Caco-2 (cell line): ENCODE data around the gene GCC2. TPM values are rescaled to one million over a fixed set of nuclear protein-coding genes. Genes with fewer than 3 reads are reported as not detected.
A peak's percentile ranks its signal among the peaks of the same experiment; 100 is the strongest.

Source experiments
- BruUV-seq: library from RNA; stranded (reverse); fragments of 400-500 nt; replicated peaks from 2 replicates; lab custom pipeline; 2021; lab: Mats Ljungman, UMichigan
- CTCF ChIA-PET: fragments of 300-600 bp; sonication (Branson Sonifier 250); formaldehyde crosslinking; loops from one replicate; lab custom pipeline; 2022; ENCODE audit warnings: antibody characterized with exemption; lab: Charles Lee
- POLR2A ChIA-PET: fragments of 300-600 bp; sonication (Branson Sonifier 250); formaldehyde crosslinking; loops from one replicate; lab custom pipeline; 2022; ENCODE audit warnings: antibody characterized with exemption; lab: Charles Lee
- DNase-seq, 2 experiments: peaks; one replicate each; pipeline versions ENCODE4 v3.0.0 to v3.0.0-alpha.2; 2020 to 2022
- H3K27me3 ChIP-seq: replicated peaks from 2 replicates; pipeline ENCODE4 v1.6.0; 2011; ENCODE audit warnings: low read length; ENCODE audit not compliant: control insufficient read depth, insufficient read depth
- H3K36me3 ChIP-seq: 2 replicates; pipeline ENCODE4 v1.5.1; 2011; ENCODE audit warnings: low read length; ENCODE audit not compliant: control insufficient read depth, insufficient read depth
- H3K4me1 ChIP-seq: fragments of 250-450 bp; sonication (Bioruptor Pico); 2 replicates; pipeline ENCODE4 v1.5.1; 2020; ENCODE audit warnings: mild to moderate bottlenecking
- H3K4me3 ChIP-seq: 2 replicates; pipeline ENCODE4 v1.5.1; 2011; ENCODE audit warnings: low read depth, mild to moderate bottlenecking, control low read depth, low read length
- H3K9me3 ChIP-seq: fragments of 250-450 bp; sonication (Bioruptor Pico); 2 replicates; pipeline ENCODE4 v1.5.1; 2020; ENCODE audit warnings: mild to moderate bottlenecking, moderate library complexity
- H3K27ac Mint-ChIP-seq: one replicate; pipeline ENCODE4 v1.8.0; 2022; ENCODE audit warnings: mixed read lengths; ENCODE audit not compliant: unreplicated experiment
- H3K27me3 Mint-ChIP-seq: one replicate; pipeline ENCODE4 v1.8.0; 2022; ENCODE audit warnings: mixed read lengths; ENCODE audit not compliant: insufficient read depth, unreplicated experiment
- H3K36me3 Mint-ChIP-seq: one replicate; pipeline ENCODE4 v1.8.0; 2022; ENCODE audit warnings: mild to moderate bottlenecking, mixed read lengths; ENCODE audit not compliant: insufficient read depth, unreplicated experiment
- H3K4me1 Mint-ChIP-seq: one replicate; pipeline ENCODE4 v1.8.0; 2022; ENCODE audit warnings: low read depth, mixed read lengths; ENCODE audit not compliant: unreplicated experiment
- H3K4me3 Mint-ChIP-seq: one replicate; pipeline ENCODE4 v1.8.0; 2022; ENCODE audit warnings: mild to moderate bottlenecking, moderate library complexity, mixed read lengths; ENCODE audit not compliant: unreplicated experiment
- H3K9me3 Mint-ChIP-seq: one replicate; pipeline ENCODE4 v1.8.0; 2022; ENCODE audit warnings: mixed read lengths; ENCODE audit not compliant: unreplicated experiment
- intact Hi-C: fragments of 100-400 bp; cut with micrococcal nuclease; formaldehyde crosslinking; loops from one replicate; pipeline ENCODE4 v1.10.0; 2022; ENCODE audit not compliant: unreplicated experiment
- total RNA-seq: library from RNA; stranded (reverse); gene quantifications from 2 replicates; pipeline ENCODE4 v1.2.3, GENCODE V29; 2022
- TF ChIP-seq, protein P1 (sequence below), 2 experiments: fragments of 200-600 bp in 1 of 2; IDR thresholded peaks; 1 replicate in 1 of 2; 2 replicates in 1 of 2; pipeline versions ENCODE4 v1.5.1 to v1.8.0; 2011 to 2022; ENCODE audit warnings: antibody characterized with exemption in 1 of 2, control low read depth in 1 of 2, inconsistent platforms in 1 of 2, low read depth in 1 of 2, low read length in 1 of 2, mild to moderate bottlenecking in 1 of 2, moderate library complexity in 1 of 2; ENCODE audit not compliant: insufficient read depth in 1 of 2, severe bottlenecking in 1 of 2, unreplicated experiment in 1 of 2

GCC2 gene
- total RNA-seq, 1 experiment from 2014 or later: 46.2 TPM

DNA sequence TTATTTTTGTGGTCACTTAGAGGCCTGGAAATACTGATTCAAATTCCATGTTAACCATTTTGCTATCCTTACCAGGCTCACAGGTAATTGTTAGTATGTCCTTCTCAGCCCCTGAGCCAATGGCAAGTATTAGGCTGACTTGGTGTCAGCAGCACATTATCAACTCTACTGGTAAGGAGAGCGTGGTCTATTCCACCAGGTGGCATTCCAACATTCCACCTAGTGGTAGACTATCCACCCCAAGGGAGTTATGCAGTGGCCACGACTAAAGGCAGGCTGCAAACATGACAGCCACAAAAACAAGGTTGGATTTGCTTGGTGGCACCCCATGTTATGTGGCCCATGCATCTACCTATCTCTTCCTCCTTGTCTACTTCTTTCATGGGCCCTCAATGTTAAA lies 31.8 kb upstream of the GCC2 start:
- Mint-ChIP-seq H3K27ac (no peak overlapping the region), H3K27me3 (no peaks in the 10 kb centered on the region), H3K9me3 (peaks cover 7% of the 10 kb centered on the region), H3K36me3 (no peaks in the 10 kb centered on the region), H3K4me1 (peaks cover 6% of the 10 kb centered on the region), H3K4me3 (no peak overlapping the region)
- no peaks in the 10 kb centered on the region for H3K9me3 ChIP-seq
- peak; percentile 57 to 61 for DNase-seq
- TF ChIP-seq, protein P1, sequence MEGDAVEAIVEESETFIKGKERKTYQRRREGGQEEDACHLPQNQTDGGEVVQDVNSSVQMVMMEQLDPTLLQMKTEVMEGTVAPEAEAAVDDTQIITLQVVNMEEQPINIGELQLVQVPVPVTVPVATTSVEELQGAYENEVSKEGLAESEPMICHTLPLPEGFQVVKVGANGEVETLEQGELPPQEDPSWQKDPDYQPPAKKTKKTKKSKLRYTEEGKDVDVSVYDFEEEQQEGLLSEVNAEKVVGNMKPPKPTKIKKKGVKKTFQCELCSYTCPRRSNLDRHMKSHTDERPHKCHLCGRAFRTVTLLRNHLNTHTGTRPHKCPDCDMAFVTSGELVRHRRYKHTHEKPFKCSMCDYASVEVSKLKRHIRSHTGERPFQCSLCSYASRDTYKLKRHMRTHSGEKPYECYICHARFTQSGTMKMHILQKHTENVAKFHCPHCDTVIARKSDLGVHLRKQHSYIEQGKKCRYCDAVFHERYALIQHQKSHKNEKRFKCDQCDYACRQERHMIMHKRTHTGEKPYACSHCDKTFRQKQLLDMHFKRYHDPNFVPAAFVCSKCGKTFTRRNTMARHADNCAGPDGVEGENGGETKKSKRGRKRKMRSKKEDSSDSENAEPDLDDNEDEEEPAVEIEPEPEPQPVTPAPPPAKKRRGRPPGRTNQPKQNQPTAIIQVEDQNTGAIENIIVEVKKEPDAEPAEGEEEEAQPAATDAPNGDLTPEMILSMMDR (IDR thresholded peaks at IDR 0.05; ENCODE audit: insufficient read depth in 1 of 2, low read depth in 1 of 2, low read length in 1 of 2, severe bottlenecking in 1 of 2, unreplicated experiment in 1 of 2): peak; percentile 61 to 70
- no TSS peak for BruUV-seq
- ChIA-PET CTCF (no interaction called here), POLR2A (no interaction called here)
- H3K4me1 ChIP-seq: no peaks in the 10 kb centered on the region
- no peaks in the 10 kb centered on the region for H3K27me3 ChIP-seq
- H3K4me3 ChIP-seq: no peak overlapping the region
- no peaks in the 10 kb centered on the region for H3K36me3 ChIP-seq
- intact Hi-C loops: loop anchor here (1.0 kb wide), 1 partner anchor 167 kb away; no protein-coding TSS in a partner anchor

DNA sequence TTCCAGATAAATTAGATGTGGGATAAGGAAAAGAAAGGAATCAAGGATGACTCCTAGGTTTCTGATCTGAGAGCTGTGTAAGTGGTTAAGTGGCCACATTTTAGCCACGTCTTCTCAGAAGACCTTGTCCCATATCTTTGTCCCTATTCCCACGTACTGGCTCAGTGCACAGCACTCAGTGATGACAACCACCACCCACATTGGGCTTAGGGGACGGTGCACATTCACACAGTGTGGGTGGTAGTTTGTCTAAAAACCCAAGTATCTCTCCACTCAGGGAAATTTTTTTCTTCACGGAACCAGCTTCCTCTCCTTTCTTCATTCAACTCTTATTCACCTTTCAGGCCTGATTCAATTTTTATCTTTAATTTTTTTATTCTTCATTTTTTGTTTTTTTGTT lies 30.6 kb upstream of the GCC2 start:
- TF ChIP-seq, protein P1 (IDR thresholded peaks at IDR 0.05; ENCODE audit: insufficient read depth in 1 of 2, low read depth in 1 of 2, low read length in 1 of 2, severe bottlenecking in 1 of 2, unreplicated experiment in 1 of 2): no peak
- intact Hi-C loops: no loop called here
- peaks cover 18% of the 10 kb centered on the region for H3K9me3 Mint-ChIP-seq
- H3K36me3 Mint-ChIP-seq: no peaks in the 10 kb centered on the region
- Histone ChIP-seq H3K4me3 (no peak overlapping the region), H3K9me3 (no peaks in the 10 kb centered on the region), H3K4me1 (peaks cover 12% of the 10 kb centered on the region), H3K36me3 (no peaks in the 10 kb centered on the region), H3K27me3 (no peaks in the 10 kb centered on the region)
- no peak overlapping the region for H3K27ac Mint-ChIP-seq
- H3K4me3 Mint-ChIP-seq: no peak overlapping the region
- DNase-seq: no peak
- ChIA-PET POLR2A (no interaction called here), CTCF (no interaction called here)
- no TSS peak for BruUV-seq
- no peaks in the 10 kb centered on the region for H3K27me3 Mint-ChIP-seq
- peaks cover 17% of the 10 kb centered on the region for H3K4me1 Mint-ChIP-seq

DNA sequence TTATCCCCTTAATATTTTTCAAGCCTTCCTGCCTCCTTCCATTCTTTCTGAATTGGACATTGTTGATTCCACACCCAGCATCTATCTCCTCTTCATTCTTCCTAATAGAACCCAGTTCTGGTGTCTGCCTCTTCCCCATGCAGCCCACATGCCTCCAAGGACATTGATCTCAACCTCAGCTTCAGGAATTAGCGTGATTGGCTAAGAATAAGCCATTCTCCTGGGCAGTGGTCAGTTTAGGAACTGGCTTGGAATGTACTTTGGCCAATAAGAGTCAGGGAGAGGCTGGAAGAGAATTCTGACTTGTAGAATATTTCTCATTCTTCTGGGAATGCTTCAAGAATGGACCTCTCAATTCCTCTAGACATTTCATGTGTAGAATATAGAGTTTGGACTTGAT lies 25.9 kb upstream of the GCC2 start:
- TF ChIP-seq, protein P1 (IDR thresholded peaks at IDR 0.05; ENCODE audit: insufficient read depth in 1 of 2, low read depth in 1 of 2, low read length in 1 of 2, severe bottlenecking in 1 of 2, unreplicated experiment in 1 of 2): no peak
- intact Hi-C loops: loop anchor here (1.0 kb wide), 1 partner anchor 26 kb away; the partner anchor contains the start of gene GCC2
- Histone ChIP-seq H3K27me3 (no peaks in the 10 kb centered on the region), H3K4me3 (no peak overlapping the region), H3K9me3 (no peaks in the 10 kb centered on the region), H3K4me1 (peaks cover 22% of the 10 kb centered on the region), H3K36me3 (no peaks in the 10 kb centered on the region)
- DNase-seq: peak; percentile 28 to 42
- Mint-ChIP-seq H3K4me3 (peak overlapping the region; percentile 1), H3K27ac (peak overlapping the region; percentile 17), H3K27me3 (no peaks in the 10 kb centered on the region), H3K4me1 (peaks cover 27% of the 10 kb centered on the region), H3K9me3 (peaks cover 19% of the 10 kb centered on the region), H3K36me3 (peaks cover 7% of the 10 kb centered on the region)
- no TSS peak for BruUV-seq
- ChIA-PET POLR2A (no interaction called here), CTCF (no interaction called here)
